DND-41 (cell line): ENCODE results near the gene CASQ2.

Experiments used
- ATAC-seq: fragments of 200-7000 bp; cut with Tn5 transposase; 3 replicates; pipeline ENCODE4 v1.9.1; 2021; ENCODE audit warnings: low read depth; ENCODE audit not compliant: insufficient read depth
- DNase-seq: peaks from one replicate; pipeline ENCODE4 v3.0.0-alpha.2; 2020
- H2AFZ ChIP-seq: 2 replicates; pipeline ENCODE4 v1.6.0; 2012; ENCODE audit warnings: low read depth, low read length
- H3K27ac ChIP-seq: 2 replicates; pipeline ENCODE4 v1.5.1; 2012; ENCODE audit warnings: low read length, inconsistent platforms
- H3K27me3 ChIP-seq: fragments of 200-600 bp; sonication (generic); 2 replicates; pipeline ENCODE4 v1.6.0; 2012; ENCODE audit warnings: low read length, mild to moderate bottlenecking, inconsistent platforms; ENCODE audit not compliant: insufficient read depth, poor library complexity
- H3K36me3 ChIP-seq: 2 replicates; pipeline ENCODE4 v1.5.1; 2012; ENCODE audit warnings: low read length, inconsistent platforms; ENCODE audit not compliant: insufficient read depth
- H3K4me1 ChIP-seq: 2 replicates; pipeline ENCODE4 v1.5.1; 2012; ENCODE audit warnings: mild to moderate bottlenecking, low read length; ENCODE audit not compliant: insufficient read depth
- H3K4me2 ChIP-seq: 2 replicates; pipeline ENCODE4 v1.6.0; 2012; ENCODE audit warnings: mild to moderate bottlenecking, moderate library complexity, low read length, inconsistent platforms; ENCODE audit not compliant: insufficient read depth
- H3K4me3 ChIP-seq, 2 experiments: fragments of 200-600 bp in 1 of 2; shearing (Covaris generic) in 1 of 2; 2 replicates each; pipeline ENCODE4 v1.5.1; 2012 to 2016; ENCODE audit warnings: inconsistent platforms in 2 of 2, low read length in 2 of 2, mild to moderate bottlenecking in 2 of 2, low read depth in 1 of 2, moderate library complexity in 1 of 2
- H3K79me2 ChIP-seq: 2 replicates; pipeline ENCODE4 v1.6.0; 2012; ENCODE audit warnings: low read length, inconsistent platforms; ENCODE audit not compliant: insufficient read depth
- H3K9ac ChIP-seq: 2 replicates; pipeline ENCODE4 v1.6.0; 2012; ENCODE audit warnings: low read depth, mild to moderate bottlenecking, inconsistent platforms, low read length, moderate library complexity
- H3K9me3 ChIP-seq: 2 replicates; pipeline ENCODE4 v1.5.1; 2012; ENCODE audit warnings: low read length, moderate library complexity, mild to moderate bottlenecking, inconsistent platforms; ENCODE audit not compliant: insufficient read depth, severe bottlenecking
- H4K20me1 ChIP-seq: 2 replicates; pipeline ENCODE4 v1.6.0; 2012; ENCODE audit warnings: low read length; ENCODE audit not compliant: insufficient read depth
- EZH2 ChIP-seq: IDR thresholded peaks from 3 replicates; pipeline ENCODE4 v1.6.1; 2012; ENCODE audit warnings: borderline replicate concordance, low read depth, mild to moderate bottlenecking, moderate library complexity, low read length, inconsistent platforms; ENCODE audit not compliant: severe bottlenecking
- TF ChIP-seq, protein P1 (sequence below): IDR thresholded peaks from 2 replicates; pipeline ENCODE4 v1.5.1; 2012; ENCODE audit warnings: borderline replicate concordance, low read length, moderate library complexity, mild to moderate bottlenecking; ENCODE audit not compliant: poor library complexity, severe bottlenecking; ENCODE audit errors: extremely low read depth

CASQ2 gene

DNA sequence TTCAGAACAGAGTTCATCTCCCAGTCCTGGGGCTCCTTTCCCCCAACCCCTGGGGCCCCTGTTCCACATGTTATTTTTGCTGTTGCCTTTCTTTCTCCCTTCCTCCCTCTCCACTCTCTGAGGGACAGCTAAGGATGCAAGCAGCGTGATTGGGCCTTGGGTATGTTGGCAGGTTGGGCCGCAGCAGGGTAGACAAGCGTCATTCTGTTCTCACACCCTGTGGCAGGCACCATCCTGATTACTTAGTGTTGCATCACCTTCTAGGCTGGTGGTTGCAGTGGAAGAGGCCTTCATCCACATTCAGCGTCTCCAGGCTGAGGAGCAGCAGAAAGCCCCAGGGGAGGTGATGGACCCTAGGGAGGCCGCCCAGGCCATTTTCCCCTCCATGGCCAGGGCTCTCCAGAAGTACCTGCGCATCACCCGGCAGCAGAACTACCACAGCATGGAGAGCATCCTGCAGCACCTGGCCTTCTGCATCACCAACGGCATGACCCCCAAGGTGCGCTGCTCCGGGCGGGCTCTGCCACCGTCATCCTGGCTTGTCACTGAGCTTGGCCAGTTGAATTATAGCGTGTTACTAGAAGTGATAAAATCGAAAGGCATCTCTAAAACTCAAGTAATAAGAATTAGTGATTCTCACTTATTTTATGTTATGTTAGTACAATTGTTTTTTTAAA lies 83.3 kb downstream of the CASQ2 start:
- H3K4me1 ChIP-seq = peaks cover 8% of the 10 kb centered on the region
- H3K27me3 ChIP-seq = no peaks in the 10 kb centered on the region
- H3K9me3 ChIP-seq = no peaks in the 10 kb centered on the region
- no peak overlapping the region for H3K4me3 ChIP-seq
- H2AFZ ChIP-seq = no peak overlapping the region
- H3K27ac ChIP-seq = peak overlapping the region; percentile 39; the same call in 1 of the 2 replicates
- peak; percentile 76 for ATAC-seq
- peaks cover 53% of the 10 kb centered on the region for H3K36me3 ChIP-seq
- TF ChIP-seq, protein P1, sequence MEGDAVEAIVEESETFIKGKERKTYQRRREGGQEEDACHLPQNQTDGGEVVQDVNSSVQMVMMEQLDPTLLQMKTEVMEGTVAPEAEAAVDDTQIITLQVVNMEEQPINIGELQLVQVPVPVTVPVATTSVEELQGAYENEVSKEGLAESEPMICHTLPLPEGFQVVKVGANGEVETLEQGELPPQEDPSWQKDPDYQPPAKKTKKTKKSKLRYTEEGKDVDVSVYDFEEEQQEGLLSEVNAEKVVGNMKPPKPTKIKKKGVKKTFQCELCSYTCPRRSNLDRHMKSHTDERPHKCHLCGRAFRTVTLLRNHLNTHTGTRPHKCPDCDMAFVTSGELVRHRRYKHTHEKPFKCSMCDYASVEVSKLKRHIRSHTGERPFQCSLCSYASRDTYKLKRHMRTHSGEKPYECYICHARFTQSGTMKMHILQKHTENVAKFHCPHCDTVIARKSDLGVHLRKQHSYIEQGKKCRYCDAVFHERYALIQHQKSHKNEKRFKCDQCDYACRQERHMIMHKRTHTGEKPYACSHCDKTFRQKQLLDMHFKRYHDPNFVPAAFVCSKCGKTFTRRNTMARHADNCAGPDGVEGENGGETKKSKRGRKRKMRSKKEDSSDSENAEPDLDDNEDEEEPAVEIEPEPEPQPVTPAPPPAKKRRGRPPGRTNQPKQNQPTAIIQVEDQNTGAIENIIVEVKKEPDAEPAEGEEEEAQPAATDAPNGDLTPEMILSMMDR = no peak
- no peak for TF ChIP-seq EZH2
- peak; percentile 42 for DNase-seq
- H3K9ac ChIP-seq = no peak overlapping the region; the same call in 1 of the 2 replicates
- no peaks in the 10 kb centered on the region for H3K79me2 ChIP-seq
- H4K20me1 ChIP-seq = no peaks in the 10 kb centered on the region
- no peak overlapping the region for H3K4me2 ChIP-seq

DNA sequence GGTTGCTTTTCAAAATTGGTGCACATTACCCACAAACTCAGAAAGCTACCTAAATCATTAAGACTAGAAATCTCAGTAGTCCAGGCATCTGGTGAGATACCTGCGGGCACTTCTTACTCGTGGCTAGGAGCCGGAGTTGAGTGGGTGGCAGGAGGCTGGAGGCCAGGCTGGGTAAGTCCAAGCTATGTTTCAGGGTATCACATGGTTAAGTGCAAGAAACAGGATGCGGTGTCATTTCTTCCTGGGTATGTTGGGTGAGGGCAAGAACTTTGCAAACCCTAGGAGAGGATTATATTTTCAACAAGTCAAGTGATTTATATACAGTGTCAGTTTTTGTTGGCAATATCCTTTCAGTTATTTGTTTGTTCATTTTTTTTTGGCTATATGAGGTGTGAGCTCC lies 85.7 kb downstream of the CASQ2 start:
- Histone ChIP-seq H3K4me2 (no peak overlapping the region), H3K9me3 (no peaks in the 10 kb centered on the region)
- no peak for TF ChIP-seq EZH2
- TF ChIP-seq, protein P1 = no peak

DNA sequence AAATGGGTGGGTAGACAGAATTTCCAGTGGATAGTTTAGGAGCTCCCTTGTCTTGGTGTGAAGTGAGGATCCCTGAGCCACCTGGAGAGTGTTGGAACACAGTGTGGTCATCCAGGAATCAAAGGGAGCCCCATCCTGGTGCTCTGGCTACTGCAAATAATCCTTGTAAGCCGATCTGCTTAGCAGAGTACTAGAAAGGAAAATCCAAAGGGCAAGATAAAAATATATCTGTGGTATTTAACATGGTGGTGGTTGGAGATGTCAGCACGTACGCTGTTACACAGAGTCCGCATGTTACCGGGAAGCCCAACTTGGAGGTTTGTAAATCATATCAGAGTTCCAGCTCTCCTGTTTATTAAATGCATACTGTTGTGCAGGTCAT lies 87.8 kb downstream of the CASQ2 start:
- no peak overlapping the region for H3K27ac ChIP-seq
- no peak overlapping the region for H3K9ac ChIP-seq
- no peak overlapping the region for H2AFZ ChIP-seq
- no peaks in the 10 kb centered on the region for H3K27me3 ChIP-seq
- H3K4me3 ChIP-seq = no peak overlapping the region
- peaks cover 45% of the 10 kb centered on the region for H3K36me3 ChIP-seq
- no peak overlapping the region for H3K4me2 ChIP-seq
- 0 out of 2 replicates have a peak, but pooled peaks cover 7% of the 10 kb centered on the region for H4K20me1 ChIP-seq
- ATAC-seq (no peak), DNase-seq (no peak)
- peaks cover 13% of the 10 kb centered on the region; the same call in 1 of the 2 replicates for H3K79me2 ChIP-seq
- no peaks in the 10 kb centered on the region for H3K9me3 ChIP-seq
- TF ChIP-seq EZH2 = no peak
- TF ChIP-seq, protein P1 = no peak
- H3K4me1 ChIP-seq = peaks cover 8% of the 10 kb centered on the region

More for the DNA sequence above, 85.7 kb downstream of the CASQ2 start:
- H3K27me3 ChIP-seq = no peaks in the 10 kb centered on the region
- 0 out of 2 replicates have a peak, but pooled peaks cover 3% of the 10 kb centered on the region for H3K79me2 ChIP-seq
- peaks cover 57% of the 10 kb centered on the region for H3K36me3 ChIP-seq
- no peak overlapping the region for H3K4me3 ChIP-seq
- no peak overlapping the region for H3K9ac ChIP-seq
- ATAC-seq (no peak), DNase-seq (no peak)
- no peak overlapping the region for H3K27ac ChIP-seq
- H3K4me1 ChIP-seq = peaks cover 8% of the 10 kb centered on the region
- 0 out of 2 replicates have a peak, but pooled peaks cover 4% of the 10 kb centered on the region for H4K20me1 ChIP-seq
- no peak overlapping the region for H2AFZ ChIP-seq
